ELF-1 (cell line): ENCODE results near the gene MAPK8.

Experiments
- DNase-seq: peaks from one replicate; pipeline ENCODE4 v3.0.0-alpha.2; 2016; ENCODE audit warnings: low read depth, low spot score

Gene MAPK8

GRCh38 chr10:48449501-48450232, 143.2 kb downstream of the MAPK8 start:
- no peak for DNase-seq

GRCh38 chr10:48450233-48450740, 143.8 kb downstream of the MAPK8 start:
- no peak for DNase-seq

GRCh38 chr10:48450741-48451466, 144.4 kb downstream of the MAPK8 start:
- DNase-seq: no peak

- no peak for DNase-seq
Measured at GRCh38 chr10:48451969-48452878, 145.7 kb downstream of the MAPK8 start.

GRCh38 chr10:48452879-48453412, 146.5 kb downstream of the MAPK8 start:
- DNase-seq: no peak

- DNase-seq: no peak
Measured at GRCh38 chr10:48453451-48454301, 147.2 kb downstream of the MAPK8 start.

- DNase-seq: peak; percentile 30
Measured at GRCh38 chr10:48454302-48455054, 148.0 kb downstream of the MAPK8 start.

- DNase-seq: no peak
Measured at GRCh38 chr10:48455055-48455391, 148.5 kb downstream of the MAPK8 start.

GRCh38 chr10:48455392-48456151, 149.1 kb downstream of the MAPK8 start:
- no peak for DNase-seq

GRCh38 chr10:48456361-48456804, 149.9 kb downstream of the MAPK8 start:
- DNase-seq: no peak

- DNase-seq: no peak
Measured at GRCh38 chr10:48456808-48457761, 150.6 kb downstream of the MAPK8 start.

GRCh38 chr10:48457949-48458661, 151.6 kb downstream of the MAPK8 start:
- DNase-seq: no peak

GRCh38 chr10:48458662-48459048, 152.2 kb downstream of the MAPK8 start:
- no peak for DNase-seq

GRCh38 chr10:48459270-48460150, 153.0 kb downstream of the MAPK8 start:
- peak; percentile 34 for DNase-seq

GRCh38 chr10:48460182-48460581, 153.7 kb downstream of the MAPK8 start:
- DNase-seq: no peak
